KOPT-K1 (cell line): ENCODE data around the gene FAAP100.
A peak's percentile ranks its signal among the peaks of the same experiment; 100 is the strongest.

ENCODE experiments used
- H3K27ac ChIP-seq: fragments of 200-600 bp; sonication (generic); 2 replicates; pipeline ENCODE4 v1.5.1; 2016; ENCODE audit warnings: antibody characterized with exemption, mild to moderate bottlenecking, low read depth, low read length; ENCODE audit not compliant: poor library complexity, severe bottlenecking
- H3K36me3 ChIP-seq: fragments of 200-600 bp; sonication (generic); 2 replicates; pipeline ENCODE4 v1.5.1; 2017; ENCODE audit warnings: antibody characterized with exemption, mild to moderate bottlenecking, low read length, moderate library complexity; ENCODE audit not compliant: insufficient read depth
- H3K9me3 ChIP-seq: fragments of 200-600 bp; sonication (generic); 2 replicates; pipeline ENCODE4 v1.5.1; 2017; ENCODE audit warnings: antibody characterized with exemption, low read length, mild to moderate bottlenecking; ENCODE audit not compliant: insufficient read depth, poor library complexity, severe bottlenecking

FAAP100 gene

DNA sequence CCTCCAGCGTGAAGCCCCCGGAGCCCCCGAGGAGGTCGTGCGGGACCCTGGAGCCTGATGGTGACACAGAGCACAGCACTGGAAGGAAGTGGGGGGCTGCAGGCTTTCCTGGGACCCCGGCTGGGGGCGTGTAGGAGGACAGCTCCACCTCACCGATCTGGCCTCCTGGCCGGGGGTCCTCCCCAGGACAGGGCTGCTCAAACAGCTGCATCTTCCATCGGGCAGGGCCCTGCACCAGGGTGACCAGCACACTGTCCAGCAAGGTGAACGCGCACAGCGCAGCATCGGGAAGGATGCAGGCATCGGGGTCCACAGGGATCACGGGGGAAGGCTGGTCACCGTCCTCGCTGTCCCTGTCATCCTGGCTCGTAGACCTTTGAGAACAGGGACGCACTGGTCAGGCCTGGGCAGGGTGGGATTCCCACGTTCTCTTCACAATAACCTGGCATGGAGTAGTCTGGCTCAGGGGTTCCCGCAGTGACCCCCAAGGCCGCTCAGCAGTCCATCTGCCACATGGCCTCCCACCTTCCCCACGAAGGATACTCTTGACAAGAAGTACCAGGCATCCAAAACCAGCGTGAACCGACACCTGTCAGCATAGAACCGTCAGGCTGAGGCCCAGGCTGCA is 1.2 kb downstream of the FAAP100 start:
- no peaks in the 10 kb centered on the region for H3K9me3 ChIP-seq
- H3K27ac ChIP-seq: peak overlapping the region; percentile 68
- H3K36me3 ChIP-seq: peaks cover 47% of the 10 kb centered on the region

- H3K9me3 ChIP-seq: no peaks in the 10 kb centered on the region
- peaks cover 53% of the 10 kb centered on the region for H3K36me3 ChIP-seq
- H3K27ac ChIP-seq: no peak overlapping the region
These were observed 1.9 kb downstream of the FAAP100 start for GRCh38 chr17:81550285-81550684.

- Histone ChIP-seq H3K27ac (no peak overlapping the region), H3K36me3 (peaks cover 57% of the 10 kb centered on the region), H3K9me3 (no peaks in the 10 kb centered on the region)
These were observed 2.3 kb downstream of the FAAP100 start for GRCh38 chr17:81549826-81550225.

GRCh38 chr17:81549031-81549557 is 3.1 kb downstream of the FAAP100 start:
- Histone ChIP-seq H3K9me3 (no peaks in the 10 kb centered on the region), H3K27ac (no peak overlapping the region), H3K36me3 (peaks cover 65% of the 10 kb centered on the region)

DNA sequence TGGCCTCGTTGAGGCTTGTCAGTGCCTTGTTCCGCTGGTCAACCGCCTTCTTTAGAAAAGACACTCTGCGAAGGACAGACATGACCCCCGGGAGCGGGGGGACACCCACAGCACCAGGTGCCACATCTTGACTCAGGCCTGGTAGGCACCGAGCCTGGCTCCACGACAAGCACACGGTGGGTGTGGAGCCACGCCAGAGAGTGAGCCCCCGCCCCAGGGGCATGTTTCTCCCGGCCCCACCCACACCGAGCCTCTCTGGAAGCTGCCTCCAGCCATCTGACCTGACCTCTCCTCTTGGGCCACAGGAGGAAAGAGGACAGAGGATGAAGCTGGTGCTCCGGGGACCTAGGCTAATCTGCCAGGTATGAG is 4.6 kb downstream of the FAAP100 start:
- Histone ChIP-seq H3K27ac (no peak overlapping the region), H3K9me3 (no peaks in the 10 kb centered on the region), H3K36me3 (peaks cover 80% of the 10 kb centered on the region)

GRCh38 chr17:81546906-81547613 is 5.1 kb downstream of the FAAP100 start:
- H3K27ac ChIP-seq: no peak overlapping the region
- H3K9me3 ChIP-seq: no peaks in the 10 kb centered on the region
- H3K36me3 ChIP-seq: peaks cover 85% of the 10 kb centered on the region

DNA sequence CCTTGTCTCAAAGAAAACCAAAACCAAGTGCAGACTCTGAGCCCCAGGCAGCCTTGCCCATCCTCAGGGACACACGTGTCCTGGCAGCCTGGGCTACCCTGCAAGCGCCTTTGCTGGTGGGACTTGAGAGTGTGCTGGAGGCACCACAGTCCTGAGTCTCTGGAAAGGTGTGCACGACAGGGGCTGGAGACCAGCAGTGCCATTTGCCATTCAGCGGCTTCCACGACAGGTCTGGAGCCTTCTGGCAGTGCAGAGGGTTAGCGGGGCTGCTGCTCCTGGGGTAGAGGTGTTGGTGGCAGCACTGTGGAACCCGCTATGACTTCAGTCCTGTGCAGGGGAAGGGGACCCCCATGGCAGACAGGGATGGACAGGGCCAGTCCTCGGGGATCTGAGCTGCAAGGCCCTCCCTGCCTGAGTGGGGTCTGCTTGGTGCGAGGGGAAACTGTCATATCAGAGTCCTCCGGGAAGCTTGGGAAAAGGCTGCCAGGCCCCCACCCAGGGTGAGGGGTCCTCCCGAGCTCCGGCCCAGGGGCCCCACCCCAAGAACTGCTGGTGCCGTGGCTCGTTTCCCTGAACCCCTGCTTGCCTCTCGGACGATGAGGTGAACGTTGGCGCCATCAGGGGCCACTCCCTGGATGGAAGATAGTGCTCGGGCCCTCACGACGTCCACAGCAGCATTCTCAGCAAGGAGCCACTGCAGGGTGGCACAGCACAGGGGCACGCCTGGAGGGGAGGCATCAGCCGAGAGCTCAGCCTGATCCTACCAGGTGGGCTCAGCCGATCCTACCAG is 6.8 kb downstream of the FAAP100 start:
- Histone ChIP-seq H3K9me3 (no peaks in the 10 kb centered on the region), H3K27ac (no peak overlapping the region), H3K36me3 (peaks cover 94% of the 10 kb centered on the region)

- peaks cover 94% of the 10 kb centered on the region for H3K36me3 ChIP-seq
- H3K27ac ChIP-seq: no peak overlapping the region
- H3K9me3 ChIP-seq: no peaks in the 10 kb centered on the region
These were observed 7.7 kb downstream of the FAAP100 start for GRCh38 chr17:81544281-81544974.

- Histone ChIP-seq H3K9me3 (no peaks in the 10 kb centered on the region), H3K36me3 (peaks cover 96% of the 10 kb centered on the region), H3K27ac (no peak overlapping the region)
These were observed 8.4 kb downstream of the FAAP100 start for GRCh38 chr17:81543756-81544155.

DNA sequence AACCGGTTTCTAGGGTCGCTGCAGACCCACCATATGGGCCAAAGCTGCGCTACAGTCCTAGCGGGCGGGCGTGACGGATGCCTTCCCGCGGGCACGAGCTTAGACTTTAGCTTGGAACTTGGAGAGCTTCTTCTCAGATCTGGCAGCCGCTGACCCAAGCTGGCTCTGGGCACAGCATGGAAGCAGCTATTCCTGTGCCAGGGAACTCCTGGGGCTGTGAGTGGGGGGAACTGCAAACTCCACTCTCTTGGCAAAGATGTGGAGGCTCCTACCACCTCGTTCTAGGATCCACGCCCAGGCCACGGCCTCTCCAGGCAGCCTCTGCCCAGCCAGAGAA is 8.8 kb downstream of the FAAP100 start:
- Histone ChIP-seq H3K9me3 (no peaks in the 10 kb centered on the region), H3K27ac (no peak overlapping the region), H3K36me3 (peaks cover 97% of the 10 kb centered on the region)

DNA sequence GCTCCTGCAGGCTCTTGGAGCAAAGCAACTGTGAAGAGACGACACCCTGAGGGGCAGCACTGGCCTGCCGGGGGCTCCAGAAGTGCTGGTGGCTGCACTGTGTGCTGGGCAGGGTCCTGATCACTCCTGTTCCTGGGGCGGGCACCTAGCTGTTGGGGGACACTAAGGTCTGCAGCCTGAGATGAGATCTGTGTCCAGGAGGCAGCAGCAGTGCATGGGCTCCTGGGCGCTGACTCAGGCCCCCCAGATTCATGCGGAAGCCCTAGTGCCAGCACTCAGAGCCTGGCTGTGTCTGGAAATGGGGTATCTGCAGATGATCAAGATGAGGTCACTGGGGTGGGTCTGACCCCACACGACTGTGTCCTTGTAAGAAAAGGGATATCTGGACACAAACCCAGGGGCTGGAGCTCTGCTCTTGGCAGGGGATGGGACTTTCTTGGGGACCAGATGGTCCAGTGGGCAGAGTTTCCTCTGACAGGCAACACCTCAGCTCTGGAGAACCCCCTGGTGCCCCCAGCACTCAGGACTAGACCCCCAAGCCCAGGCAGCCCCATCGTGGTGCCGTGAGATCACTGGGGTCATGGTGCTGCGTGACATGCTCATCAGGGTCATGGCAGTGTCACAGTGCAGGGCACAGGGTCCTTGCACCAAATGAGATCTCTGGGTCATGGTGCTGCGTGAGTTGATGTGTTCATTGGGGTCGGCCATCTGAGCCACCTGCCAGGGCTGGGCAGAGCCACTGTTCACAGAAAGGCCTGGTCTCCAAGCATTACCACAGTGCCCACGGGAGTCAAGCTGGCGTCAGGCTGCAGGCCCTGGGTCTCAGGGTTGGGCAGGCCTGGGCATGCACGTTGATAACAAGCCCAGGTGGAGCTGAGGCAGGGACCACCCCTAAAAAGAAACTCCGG is 9.5 kb downstream of the FAAP100 start:
- Histone ChIP-seq H3K9me3 (no peaks in the 10 kb centered on the region), H3K27ac (no peak overlapping the region), H3K36me3 (peaks cover 97% of the 10 kb centered on the region)

DNA sequence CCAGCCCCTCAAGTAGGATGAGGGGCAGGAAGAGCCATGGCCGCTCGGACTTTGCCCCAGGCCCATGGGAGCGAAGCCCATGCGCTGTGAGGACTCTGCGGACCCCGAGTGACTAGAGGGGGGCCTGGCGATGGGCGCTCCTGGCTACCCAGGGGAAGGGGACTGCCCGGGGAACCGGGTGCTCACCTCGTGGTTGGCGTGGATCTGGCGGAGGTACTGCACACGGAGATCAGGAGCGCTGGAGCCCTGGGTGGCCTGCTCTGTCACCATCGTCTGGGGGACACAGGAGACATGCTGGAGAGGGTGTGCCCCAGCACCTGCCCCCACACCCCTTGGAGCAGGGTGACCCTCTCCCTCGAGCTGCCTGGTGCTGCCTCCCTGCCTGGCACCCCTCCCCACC is 11.0 kb downstream of the FAAP100 start:
- H3K36me3 ChIP-seq: peaks cover 85% of the 10 kb centered on the region
- H3K9me3 ChIP-seq: no peaks in the 10 kb centered on the region
- no peak overlapping the region for H3K27ac ChIP-seq

GRCh38 chr17:81540676-81541027 is 11.5 kb downstream of the FAAP100 start:
- H3K36me3 ChIP-seq: peaks cover 81% of the 10 kb centered on the region
- no peaks in the 10 kb centered on the region for H3K9me3 ChIP-seq
- H3K27ac ChIP-seq: no peak overlapping the region

DNA sequence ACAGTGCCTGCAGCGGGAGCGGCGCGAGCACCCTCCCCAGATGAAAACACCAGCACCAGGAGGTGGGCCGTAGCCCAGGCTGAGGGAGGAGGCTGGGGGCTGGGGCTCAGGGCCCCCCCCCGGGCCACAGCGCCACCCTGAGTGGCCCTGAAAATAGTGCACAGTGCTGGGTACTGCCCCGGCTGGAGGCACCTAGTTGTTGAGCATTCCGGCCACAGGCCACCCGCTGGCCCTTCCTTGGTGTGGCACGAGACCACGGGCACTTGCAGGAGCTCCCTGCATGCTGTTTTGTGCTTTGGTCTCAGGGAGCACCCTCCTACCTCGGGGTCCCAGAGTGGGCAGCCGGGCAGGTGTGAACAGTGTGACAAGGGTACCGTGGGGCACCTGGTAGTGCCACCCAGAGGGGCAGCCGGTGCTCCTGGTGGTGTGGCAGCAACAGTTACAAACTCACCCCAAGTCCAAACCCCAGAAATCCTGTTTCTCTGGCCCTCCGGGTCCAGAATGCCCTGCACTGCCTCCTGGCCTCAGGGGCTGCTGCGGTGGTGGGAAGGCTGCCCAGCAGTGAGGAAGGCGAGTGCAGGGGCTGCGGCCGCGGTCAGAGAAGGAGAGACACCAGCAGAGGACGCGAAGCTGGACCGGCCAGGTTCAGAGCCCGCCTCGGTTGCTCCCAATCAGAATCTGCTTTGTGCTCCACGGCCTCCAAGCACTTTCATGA is 12.0 kb downstream of the FAAP100 start:
- H3K27ac ChIP-seq: no peak overlapping the region
- H3K9me3 ChIP-seq: no peaks in the 10 kb centered on the region
- H3K36me3 ChIP-seq: peaks cover 75% of the 10 kb centered on the region
